Right lobe of liver (tissue), 4 donors: ENCODE results near the gene TMEM8B.

Source experiments
- CTCF ChIP-seq, 4 donors: fragments of 200-600 bp in 3 of 4; fragments of 450-650 bp in 1 of 4; IDR thresholded peaks; one replicate each; pipeline versions ENCODE4 v1.5.1 to v1.8.0; 2016 to 2022; ENCODE audit warnings: antibody characterized with exemption in 4 of 4, mild to moderate bottlenecking in 2 of 4
- POLR2A ChIP-seq: fragments of 450-650 bp; IDR thresholded peaks from one replicate; pipeline ENCODE4 v1.6.1; 2017; ENCODE audit warnings: antibody characterized with exemption, mild to moderate bottlenecking
- donor health status: DM: no; HTN: no; CAD: no.
- donor health status: DM: no; HTN: no; CAD: no.
- donor health status: DM: no; HTN: yes; CAD: no.

DNA sequence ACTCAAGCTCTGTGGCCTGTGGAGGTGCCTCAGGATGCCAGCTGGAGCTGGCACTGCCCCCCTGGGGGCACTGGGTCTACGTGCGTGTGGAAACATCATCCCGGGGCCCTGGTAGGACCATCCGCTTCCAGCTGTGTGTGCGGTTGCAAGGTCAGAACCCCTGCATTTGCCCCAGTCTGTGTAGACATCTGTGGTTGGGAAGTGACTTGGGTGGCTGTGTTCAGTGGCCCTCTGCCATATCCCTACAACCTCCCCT lies 12.5 kb downstream of the TMEM8B start:
- TF ChIP-seq CTCF (IDR thresholded peaks at IDR 0.05) (no peak), POLR2A (no peak)
